Adipose tissue (tissue), 3 donors: ENCODE data around the gene CHKB. TPM values are rescaled to one million over a fixed set of nuclear protein-coding genes. Genes with fewer than 3 reads are reported as not detected.

ENCODE experiments used
- H3K27ac ChIP-seq: one replicate; pipeline ENCODE4 v1.5.1; 2013; ENCODE audit warnings: low read depth, low read length
- WGBS, 3 donors: extraction: QIAGEN DNeasy Blood & Tissue Kit; methylation state at CpG; one replicate each; pipeline ENCODE4 v1.1.7; 2013; 5-methylcytosine and 5-hydroxymethylcytosine counted together
- polyA plus RNA-seq, 3 donors: library from polyadenylated mRNA; stranded (reverse); fragments of 200-250 nt; gene quantifications; one replicate each; pipeline ENCODE4 v1.2.3, GENCODE V29; 2013
- donor health status: healthy with polysubstance abuse.
- donor health status: Bipolar disorder and iron deficiency.
- donor health status: healthy.

Gene CHKB
- polyA plus RNA-seq, 3 donors, result 39.2 to 137 (median 65.2) TPM

DNA sequence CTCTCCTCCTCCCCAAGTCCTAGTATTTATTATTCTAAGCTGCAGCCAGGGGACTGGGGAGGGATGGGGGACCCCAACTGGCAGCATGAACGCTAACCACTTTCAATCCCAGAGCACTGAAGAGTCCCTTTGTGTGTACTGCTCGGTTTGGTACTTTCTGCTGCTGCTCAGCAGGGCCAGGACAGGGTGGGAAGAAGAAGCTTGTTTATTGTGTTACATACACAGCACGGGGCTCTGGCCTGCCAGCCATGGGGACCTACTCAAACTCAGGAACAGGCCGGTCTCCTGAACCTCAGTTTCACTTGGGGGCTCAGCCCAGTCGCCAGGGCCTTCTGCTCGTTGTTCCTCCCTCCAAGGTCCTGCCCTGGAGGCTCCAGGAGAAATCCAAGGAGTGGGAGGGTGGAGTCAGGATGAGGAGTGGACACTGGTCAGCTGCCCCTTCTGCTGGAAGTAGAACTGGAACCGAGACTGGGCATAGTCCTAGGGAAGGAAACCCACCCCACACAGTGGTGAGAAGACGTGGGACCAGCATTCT is 3.8 kb downstream of the CHKB start:
- no peak overlapping the region for H3K27ac ChIP-seq

GRCh38 chr22:50577987-50578775 is 4.5 kb downstream of the CHKB start, which contains the start of gene CPT1B:
TSS of gene CPT1B (minus strand) at chr22:50578427. CDS start at chr22:50577915, 512 bp downstream.
- H3K27ac ChIP-seq, result no peak within 1 kb of the TSS
- 25 to 37% (median 30%) methylated on average over 55 to 63 of the region's 63 CpGs for WGBS, 3 donors

More for the DNA sequence above, 3.8 kb downstream of the CHKB start:
- WGBS, 3 donors, result 57 to 65% (median 61%) methylated on average over 8 of the region's 8 CpGs

DNA sequence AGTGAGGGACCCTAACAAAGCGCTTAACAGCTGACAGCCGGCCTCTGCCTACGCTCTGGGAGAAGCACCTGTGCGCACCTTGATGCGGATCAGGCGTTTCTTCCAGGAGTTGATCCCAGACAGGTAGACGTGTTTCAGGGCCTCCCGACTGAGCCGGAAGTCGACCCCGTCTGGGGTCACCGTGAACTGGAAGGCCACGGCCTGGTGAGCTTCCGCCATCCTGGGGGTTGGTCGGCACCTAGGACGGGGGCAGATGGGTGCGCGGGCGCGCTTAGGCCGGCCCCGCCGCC is 5.0 kb downstream of the CHKB start:
- 46 to 62% (median 57%) methylated on average over 23 of the region's 23 CpGs for WGBS, 3 donors
- no peak overlapping the region for H3K27ac ChIP-seq

DNA sequence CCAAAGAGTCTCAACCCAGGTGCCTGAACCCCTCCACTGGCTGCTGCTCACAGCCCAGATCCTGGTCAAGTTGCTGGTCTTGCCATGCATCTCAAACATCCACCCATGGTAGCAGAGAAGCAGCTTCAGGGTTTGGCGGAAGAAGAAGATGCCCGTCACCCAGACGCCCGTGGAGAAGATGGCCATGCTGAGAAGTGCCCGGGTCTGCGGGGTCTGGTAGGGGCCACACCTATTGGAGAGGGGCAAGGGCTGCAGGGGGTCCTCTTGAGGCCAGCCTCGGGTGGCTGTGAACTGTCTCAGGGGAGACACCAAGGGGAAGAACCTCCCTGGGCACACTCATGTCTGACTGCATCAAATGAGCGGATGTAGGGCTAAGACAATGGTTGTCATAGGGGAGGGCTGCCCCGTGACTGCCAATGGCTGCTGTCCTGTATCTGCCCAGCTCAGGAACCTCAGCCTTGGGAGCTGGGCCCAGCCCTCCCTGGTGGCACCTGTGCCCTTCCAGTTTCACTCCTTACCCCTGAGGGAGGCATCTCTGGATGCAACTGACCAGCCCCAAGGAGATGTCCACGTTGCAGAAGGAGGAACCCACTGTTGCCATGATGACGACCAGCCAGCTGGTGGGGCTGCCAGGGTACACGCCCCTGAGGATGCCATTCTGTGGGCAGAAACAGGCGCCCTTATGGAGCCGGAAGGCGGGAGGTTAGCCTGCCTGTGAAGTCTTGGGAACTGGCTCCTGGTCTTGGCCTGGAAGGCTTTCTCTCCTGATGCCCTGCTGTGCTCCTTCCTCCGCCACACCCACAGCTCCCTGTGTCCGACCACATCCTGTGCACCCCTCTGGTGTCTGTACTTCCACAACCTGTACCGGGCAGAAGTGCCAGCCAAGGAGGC is 5.6 kb downstream of the CHKB start:
- no peak overlapping the region for H3K27ac ChIP-seq
- 76 to 92% (median 77%) methylated on average over 18 of the region's 18 CpGs for WGBS, 3 donors

- no peak overlapping the region for H3K27ac ChIP-seq
- 65 to 70% (median 68%) methylated on average over 5 of the region's 5 CpGs for WGBS, 3 donors
Observed at GRCh38 chr22:50576070-50576469, 6.6 kb downstream of the CHKB start.

GRCh38 chr22:50575426-50575941 is 7.2 kb downstream of the CHKB start:
- H3K27ac ChIP-seq, result no peak overlapping the region
- 81 to 91% (median 83%) methylated on average over 8 of the region's 8 CpGs for WGBS, 3 donors

- WGBS, 3 donors, result 88 to 92% (median 91%) methylated on average over 11 of the region's 11 CpGs
- no peak overlapping the region for H3K27ac ChIP-seq
Observed at GRCh38 chr22:50574383-50574755, 8.3 kb downstream of the CHKB start.

DNA sequence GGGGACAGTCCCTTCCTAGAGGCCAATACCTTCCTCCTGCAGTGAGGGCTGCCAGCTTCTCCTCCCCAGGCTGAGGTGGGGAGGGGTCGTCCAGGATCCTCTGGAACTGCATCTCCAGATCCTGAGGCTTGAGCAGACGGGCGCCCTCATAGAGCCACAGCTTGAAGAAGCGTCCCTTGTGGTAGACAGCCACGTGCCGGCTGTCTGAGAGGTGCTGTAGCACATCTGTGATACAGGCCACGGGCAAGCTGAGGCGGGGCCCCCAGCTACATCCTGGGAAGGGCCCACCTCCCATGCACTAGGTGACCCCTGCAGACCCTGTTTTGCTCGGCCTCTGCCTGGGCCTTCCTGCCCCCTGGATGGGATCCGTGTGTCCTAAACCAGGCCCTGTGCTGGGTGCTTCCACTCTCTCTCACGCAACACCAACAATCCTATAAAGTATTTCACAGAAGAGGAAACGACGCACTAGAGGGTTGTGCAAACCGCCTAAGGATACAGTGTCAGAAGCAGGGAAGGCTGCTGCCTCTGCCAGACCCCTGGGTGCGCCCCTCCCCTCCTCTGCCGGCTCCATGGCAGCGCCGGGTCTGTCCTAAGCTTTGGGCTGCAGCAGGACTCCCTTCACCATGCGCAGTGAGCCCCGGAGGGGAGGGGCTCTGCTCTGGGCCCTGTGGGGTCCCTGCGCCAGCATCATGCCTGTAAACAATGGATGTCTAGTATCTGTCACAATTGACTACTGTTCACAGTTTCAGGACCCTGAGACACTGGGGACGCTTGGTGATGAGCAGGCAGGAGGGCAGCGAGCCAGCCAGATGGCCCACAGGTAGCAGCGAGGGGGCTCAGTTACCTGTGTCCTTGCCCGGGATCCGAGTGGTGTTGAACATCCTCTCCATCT is 8.9 kb downstream of the CHKB start:
- WGBS, 3 donors, result 84 to 89% (median 86%) methylated on average over 26 of the region's 26 CpGs
- no peak overlapping the region for H3K27ac ChIP-seq

GRCh38 chr22:50572965-50573364 is 9.7 kb downstream of the CHKB start:
- H3K27ac ChIP-seq, result no peak overlapping the region
- 93 to 94% (median 94%) methylated on average over 11 of the region's 11 CpGs for WGBS, 3 donors

DNA sequence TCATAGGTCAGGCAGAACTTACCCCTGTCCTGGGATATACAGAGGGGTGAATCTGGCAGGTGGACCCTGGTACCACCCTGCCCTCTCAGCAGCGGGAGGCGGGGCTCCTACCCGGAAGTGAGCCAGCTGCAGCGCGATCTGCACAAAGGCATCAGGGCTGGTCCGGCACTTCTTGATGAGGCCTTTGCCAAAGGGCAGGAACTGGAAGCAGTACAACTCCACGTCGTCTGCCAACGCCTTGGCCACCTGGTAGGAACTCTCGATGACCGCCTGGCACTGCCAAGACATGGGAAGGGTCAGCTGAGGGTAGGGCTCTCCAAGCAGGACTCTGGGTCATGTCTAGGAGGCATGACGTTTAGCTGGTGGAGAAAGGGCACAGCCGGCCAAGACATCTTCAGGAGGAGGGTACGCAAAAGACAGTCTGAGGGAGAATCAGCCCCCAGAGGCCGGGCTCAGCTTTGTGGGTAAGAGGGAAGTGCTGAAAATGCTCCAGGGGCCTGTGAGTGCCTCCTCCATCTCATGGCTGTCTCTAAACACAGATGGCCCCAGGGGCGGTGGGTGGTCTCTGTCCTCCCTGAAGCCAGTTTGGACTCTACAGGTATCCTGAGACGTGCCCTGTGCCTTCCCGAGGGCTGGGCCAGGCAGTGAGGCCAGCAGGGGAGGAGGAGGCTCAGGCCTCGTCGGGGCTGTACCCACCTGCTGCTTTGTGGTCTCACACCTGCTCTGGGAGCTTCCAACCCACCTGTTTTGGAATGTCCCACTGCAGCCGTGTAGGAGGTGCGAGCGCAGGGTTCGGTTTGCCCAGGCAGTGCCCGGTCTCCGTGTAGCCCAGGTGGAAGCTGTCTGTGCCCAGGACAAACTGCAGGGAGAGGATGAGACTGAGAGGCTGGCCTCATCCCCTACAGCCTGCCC is 11.1 kb downstream of the CHKB start:
- H3K27ac ChIP-seq, result no peak overlapping the region
- WGBS, 3 donors, result 82 to 88% (median 87%) methylated on average over 26 of the region's 26 CpGs

DNA sequence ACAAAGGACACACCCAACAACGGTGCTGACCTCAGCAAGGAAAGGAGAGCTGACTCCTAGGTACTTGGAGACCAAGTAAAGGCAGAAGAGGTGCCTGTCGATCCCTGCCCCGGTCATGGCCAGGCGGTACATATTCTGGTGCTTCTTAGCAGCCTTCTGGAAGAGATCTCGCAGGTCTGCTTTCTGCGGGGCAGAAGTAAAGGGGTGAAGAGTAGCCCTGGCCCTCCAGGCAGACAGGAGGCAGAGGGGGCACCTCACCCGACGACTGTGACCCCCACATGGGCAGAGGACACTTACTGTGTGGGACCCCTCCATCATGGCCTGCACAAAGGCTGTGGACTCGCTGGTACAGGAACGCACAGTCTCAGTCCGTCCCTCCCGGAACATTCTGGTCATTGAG is 11.8 kb downstream of the CHKB start:
- no peak overlapping the region for H3K27ac ChIP-seq
- WGBS, 3 donors, result 91 to 95% (median 94%) methylated on average over 12 of the region's 12 CpGs

DNA sequence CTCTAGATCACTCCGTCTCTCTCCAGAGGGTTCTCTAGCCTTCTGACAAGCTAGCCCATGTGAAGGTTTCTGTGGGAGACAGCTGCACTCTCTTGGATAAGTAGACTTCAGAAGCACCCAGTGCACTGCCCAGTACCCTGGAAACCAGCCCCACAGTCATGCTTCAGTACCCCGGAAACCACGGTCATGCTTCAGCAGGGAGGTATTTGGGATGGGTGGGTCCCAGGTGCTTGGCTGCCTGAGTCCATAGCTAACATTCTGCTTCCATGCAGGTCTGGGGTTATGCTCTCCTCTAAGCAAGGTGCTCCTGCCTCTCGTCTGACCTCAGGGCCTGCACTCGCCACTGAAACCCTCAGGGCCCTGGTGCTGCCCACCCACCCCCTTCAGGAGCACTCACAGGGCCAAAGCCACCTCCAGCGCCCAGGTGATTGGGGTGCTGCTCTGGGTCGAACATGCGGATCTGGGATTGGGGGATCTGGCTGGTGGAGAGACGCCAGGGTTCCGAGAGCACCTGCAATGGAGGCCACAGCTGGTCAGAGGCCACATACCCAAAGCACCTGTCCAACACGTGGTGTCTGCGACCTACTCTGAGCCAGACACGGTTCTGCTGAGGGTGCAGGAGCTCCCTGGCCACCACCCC is 12.6 kb downstream of the CHKB start:
- 88 to 95% (median 92%) methylated on average over 13 of the region's 13 CpGs for WGBS, 3 donors
- no peak overlapping the region for H3K27ac ChIP-seq

- 43 to 85% (median 75%) methylated on average over 8 of the region's 8 CpGs for WGBS, 3 donors
- no peak overlapping the region for H3K27ac ChIP-seq
Observed at GRCh38 chr22:50569041-50569459, 13.6 kb downstream of the CHKB start.

DNA sequence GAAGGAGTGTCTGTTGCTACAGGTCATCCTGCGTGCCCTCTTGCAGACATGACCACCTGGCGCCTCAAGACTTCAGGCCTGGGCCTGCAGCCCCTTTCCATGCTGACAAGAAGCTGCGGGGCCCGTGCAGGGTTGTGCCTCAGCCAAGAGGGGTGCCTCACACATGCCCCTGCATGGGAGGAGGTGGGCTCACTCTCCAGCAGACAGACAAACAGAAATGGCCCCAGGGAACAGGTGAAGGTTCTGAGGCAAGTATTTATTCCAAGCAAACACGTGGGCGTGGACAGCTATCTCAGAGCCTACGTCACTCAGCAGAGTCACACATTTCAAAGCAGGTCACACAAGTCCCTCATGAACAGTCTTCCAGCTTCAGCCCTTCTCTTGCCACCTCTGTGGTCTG is 14.0 kb downstream of the CHKB start:
- H3K27ac ChIP-seq, result no peak overlapping the region
- WGBS, 3 donors, result 59 to 91% (median 85%) methylated on average over 7 of the region's 7 CpGs

- H3K27ac ChIP-seq, result no peak overlapping the region
- WGBS, 3 donors, result 90 to 94% (median 92%) methylated on average over 7 of the region's 7 CpGs
Observed at GRCh38 chr22:50567721-50568252, 14.9 kb downstream of the CHKB start.

- no peak overlapping the region for H3K27ac ChIP-seq
- 70 to 93% (median 80%) methylated on average over 11 of the region's 11 CpGs for WGBS, 3 donors
Observed at GRCh38 chr22:50564289-50564688, 18.4 kb downstream of the CHKB start.
